Measurements from ENCODE around the gene TBC1D3B. TPM values are rescaled to one million over a fixed set of nuclear protein-coding genes. Genes with fewer than 3 reads are reported as not detected.
"Not testable (repeated sequence)": the region's sequence is repeated elsewhere in the genome, so short reads cannot be mapped to it uniquely, and the experiment has no call there.

The TBC1D3B gene
- total RNA-seq, 1 donor from 2014 or later = not detected

DNA sequence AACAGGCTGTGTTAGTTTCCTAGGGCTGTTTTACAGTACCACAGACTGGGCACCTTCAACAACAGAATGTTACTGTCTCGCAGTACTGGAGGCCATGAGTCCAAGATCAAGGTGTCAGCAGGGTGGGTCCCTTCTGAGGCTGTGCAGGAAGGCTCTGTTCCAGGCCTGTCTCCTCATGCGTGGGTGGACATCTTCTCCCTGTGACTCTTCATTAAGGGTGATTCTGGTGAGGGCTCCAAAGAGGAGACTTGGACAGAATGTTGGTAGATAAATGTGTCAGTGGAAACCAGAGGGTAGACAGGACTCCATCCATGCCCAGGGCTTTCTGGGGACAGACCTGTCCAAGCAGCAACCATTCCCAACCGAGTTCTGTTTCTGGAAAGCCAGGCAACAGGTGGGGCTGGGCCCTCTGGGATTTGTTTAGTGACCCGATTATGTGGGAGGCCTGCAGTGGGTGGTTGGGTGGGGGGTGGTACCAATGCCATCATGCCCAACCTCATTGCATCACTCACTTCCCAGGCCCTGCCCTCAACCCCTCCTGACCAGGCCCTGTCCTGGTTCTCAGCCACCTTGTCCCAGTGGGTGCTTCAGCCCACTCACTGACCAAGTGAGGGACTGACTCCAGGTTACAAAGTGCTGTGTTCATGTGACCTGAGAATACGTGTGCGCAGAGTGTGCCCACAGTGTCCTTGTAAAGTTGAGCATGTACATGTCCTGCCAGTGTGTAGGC lies 5.2 kb upstream of the TBC1D3B start:
- H3K4me3 ChIP-seq (ENCODE audit: low read length in 3 of 3); H3K27ac ChIP-seq (ENCODE audit: low read depth, low read length); H3K4me1 ChIP-seq (ENCODE audit: control insufficient read depth in 3 of 3, insufficient read depth in 3 of 3, low read length in 3 of 3); H3K9me3 ChIP-seq (ENCODE audit: control insufficient read depth in 3 of 3, low read length in 3 of 3); H3K36me3 ChIP-seq (ENCODE audit: control insufficient read depth in 3 of 3, insufficient read depth in 3 of 3, low read length in 3 of 3); H3K9ac ChIP-seq (ENCODE audit: low read depth in 1 of 3, low read length in 3 of 3): not testable (repeated sequence)
- H3K27me3 ChIP-seq (ENCODE audit: control insufficient read depth in 3 of 3, insufficient read depth in 3 of 3, low read length in 3 of 3) = peaks cover 4 to 28% (median 10%) of the 10 kb centered on the region in 3 donors

DNA sequence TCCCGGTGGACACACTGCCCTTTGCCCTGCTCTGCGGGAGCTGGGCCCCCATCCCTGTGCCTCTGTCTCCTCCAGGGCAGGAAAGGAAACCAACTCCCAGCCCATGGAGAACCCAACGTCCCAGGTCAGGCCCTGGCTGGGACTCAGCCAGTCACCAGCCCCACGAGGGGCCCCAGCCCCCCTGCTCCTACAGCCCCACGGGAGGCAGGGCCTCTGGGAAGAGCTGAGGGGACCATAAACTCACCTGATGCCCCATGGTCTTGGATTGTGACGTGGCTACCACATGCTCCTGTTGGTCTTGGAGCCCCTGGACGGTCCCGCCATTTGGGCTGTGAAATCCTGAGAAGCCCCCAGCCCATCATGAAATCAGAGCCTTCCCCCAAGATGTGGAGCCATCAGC lies 7.6 kb downstream of the TBC1D3B start:
- not testable (repeated sequence) for H3K27me3 ChIP-seq (ENCODE audit: control insufficient read depth in 3 of 3, insufficient read depth in 3 of 3, low read length in 3 of 3); H3K4me3 ChIP-seq (ENCODE audit: low read length in 3 of 3); H3K9ac ChIP-seq (ENCODE audit: low read depth in 1 of 3, low read length in 3 of 3); H3K4me1 ChIP-seq (ENCODE audit: control insufficient read depth in 3 of 3, insufficient read depth in 3 of 3, low read length in 3 of 3); H3K36me3 ChIP-seq (ENCODE audit: control insufficient read depth in 3 of 3, insufficient read depth in 3 of 3, low read length in 3 of 3); H3K27ac ChIP-seq (ENCODE audit: low read depth, low read length); H3K9me3 ChIP-seq (ENCODE audit: control insufficient read depth in 3 of 3, low read length in 3 of 3)

DNA sequence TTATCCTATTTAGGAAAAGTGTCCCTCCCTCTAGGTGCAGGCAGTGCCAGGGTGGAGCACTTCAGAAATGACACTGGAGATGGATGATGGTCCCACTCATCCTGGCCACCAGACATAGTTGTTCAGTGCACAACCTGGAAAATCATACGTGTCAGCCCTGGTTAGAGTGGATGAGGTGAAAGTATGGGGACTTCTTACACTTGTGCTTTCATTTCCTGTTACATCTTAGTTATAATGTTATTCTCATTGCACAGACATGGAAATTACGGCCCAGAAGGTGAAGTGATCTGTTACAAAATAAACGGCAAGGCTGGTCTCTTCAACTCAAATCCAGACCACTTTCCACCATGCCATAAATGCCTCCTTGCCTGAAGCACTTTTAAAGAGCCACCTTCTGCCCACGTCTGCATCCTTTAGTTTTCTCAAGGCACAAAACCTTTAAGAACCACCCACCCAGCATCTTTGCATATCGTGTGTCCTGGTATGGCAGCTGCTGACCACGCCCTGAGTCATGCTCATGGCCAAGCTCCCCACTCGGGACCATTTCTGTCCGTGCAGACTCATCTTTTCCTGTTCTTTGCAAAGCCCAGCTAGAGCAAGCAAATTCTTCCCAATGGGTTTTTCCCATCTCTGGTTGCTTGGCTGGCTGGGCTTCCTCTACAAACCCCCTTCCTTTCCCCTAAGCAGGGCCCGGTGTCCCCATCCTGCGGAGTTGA lies 22.4 kb downstream of the TBC1D3B start:
- Histone ChIP-seq H3K9ac (ENCODE audit: low read depth in 1 of 3, low read length in 3 of 3) (no peak overlapping the region), H3K27ac (ENCODE audit: low read depth, low read length) (no peak overlapping the region), H3K9me3 (ENCODE audit: control insufficient read depth in 3 of 3, low read length in 3 of 3) (no peaks in the 10 kb centered on the region), H3K36me3 (ENCODE audit: control insufficient read depth in 3 of 3, insufficient read depth in 3 of 3, low read length in 3 of 3) (no peaks in the 10 kb centered on the region), H3K4me1 (ENCODE audit: control insufficient read depth in 3 of 3, insufficient read depth in 3 of 3, low read length in 3 of 3) (peaks cover 0 to 6% (median 0%) of the 10 kb centered on the region in 3 donors), H3K4me3 (ENCODE audit: low read length in 3 of 3) (no peak overlapping the region), H3K27me3 (ENCODE audit: control insufficient read depth in 3 of 3, insufficient read depth in 3 of 3, low read length in 3 of 3) (peaks cover 9 to 29% (median 10%) of the 10 kb centered on the region in 3 donors)

GRCh38 chr17:36152639-36153120 lies 23.8 kb downstream of the TBC1D3B start:
- Histone ChIP-seq H3K9me3 (ENCODE audit: control insufficient read depth in 3 of 3, low read length in 3 of 3) (no peaks in the 10 kb centered on the region), H3K4me3 (ENCODE audit: low read length in 3 of 3) (no peak overlapping the region), H3K27me3 (ENCODE audit: control insufficient read depth in 3 of 3, insufficient read depth in 3 of 3, low read length in 3 of 3) (peaks cover 9 to 29% (median 10%) of the 10 kb centered on the region in 3 donors), H3K36me3 (ENCODE audit: control insufficient read depth in 3 of 3, insufficient read depth in 3 of 3, low read length in 3 of 3) (no peaks in the 10 kb centered on the region), H3K9ac (ENCODE audit: low read depth in 1 of 3, low read length in 3 of 3) (no peak overlapping the region), H3K4me1 (ENCODE audit: control insufficient read depth in 3 of 3, insufficient read depth in 3 of 3, low read length in 3 of 3) (peaks cover 0 to 7% (median 0%) of the 10 kb centered on the region in 3 donors), H3K27ac (ENCODE audit: low read depth, low read length) (no peak overlapping the region)

- Histone ChIP-seq H3K27me3 (ENCODE audit: control insufficient read depth in 3 of 3, insufficient read depth in 3 of 3, low read length in 3 of 3) (peaks cover 9 to 29% (median 10%) of the 10 kb centered on the region in 3 donors), H3K4me1 (ENCODE audit: control insufficient read depth in 3 of 3, insufficient read depth in 3 of 3, low read length in 3 of 3) (peaks cover 0 to 7% (median 0%) of the 10 kb centered on the region in 3 donors), H3K27ac (ENCODE audit: low read depth, low read length) (no peak overlapping the region)
Observed at GRCh38 chr17:36151891-36152638, 24.4 kb downstream of the TBC1D3B start.

GRCh38 chr17:36149296-36149820 lies 27.1 kb downstream of the TBC1D3B start:
- Histone ChIP-seq H3K9ac (ENCODE audit: low read depth in 1 of 3, low read length in 3 of 3) (no peak overlapping the region), H3K9me3 (ENCODE audit: control insufficient read depth in 3 of 3, low read length in 3 of 3) (no peaks in the 10 kb centered on the region), H3K27me3 (ENCODE audit: control insufficient read depth in 3 of 3, insufficient read depth in 3 of 3, low read length in 3 of 3) (peaks cover 9 to 26% (median 10%) of the 10 kb centered on the region in 3 donors), H3K27ac (ENCODE audit: low read depth, low read length) (no peak overlapping the region), H3K4me1 (ENCODE audit: control insufficient read depth in 3 of 3, insufficient read depth in 3 of 3, low read length in 3 of 3) (peaks cover 0 to 7% (median 0%) of the 10 kb centered on the region in 3 donors), H3K4me3 (ENCODE audit: low read length in 3 of 3) (peak overlapping the region in 1 of 3 donors; percentile 23), H3K36me3 (ENCODE audit: control insufficient read depth in 3 of 3, insufficient read depth in 3 of 3, low read length in 3 of 3) (no peaks in the 10 kb centered on the region)

More at GRCh38 chr17:36151891-36152638, 24.4 kb downstream of the TBC1D3B start:
- H3K9ac ChIP-seq (ENCODE audit: low read depth in 1 of 3, low read length in 3 of 3) = no peak overlapping the region
- no peak overlapping the region for H3K4me3 ChIP-seq (ENCODE audit: low read length in 3 of 3)
- no peaks in the 10 kb centered on the region for H3K9me3 ChIP-seq (ENCODE audit: control insufficient read depth in 3 of 3, low read length in 3 of 3)
- no peaks in the 10 kb centered on the region for H3K36me3 ChIP-seq (ENCODE audit: control insufficient read depth in 3 of 3, insufficient read depth in 3 of 3, low read length in 3 of 3)

DNA sequence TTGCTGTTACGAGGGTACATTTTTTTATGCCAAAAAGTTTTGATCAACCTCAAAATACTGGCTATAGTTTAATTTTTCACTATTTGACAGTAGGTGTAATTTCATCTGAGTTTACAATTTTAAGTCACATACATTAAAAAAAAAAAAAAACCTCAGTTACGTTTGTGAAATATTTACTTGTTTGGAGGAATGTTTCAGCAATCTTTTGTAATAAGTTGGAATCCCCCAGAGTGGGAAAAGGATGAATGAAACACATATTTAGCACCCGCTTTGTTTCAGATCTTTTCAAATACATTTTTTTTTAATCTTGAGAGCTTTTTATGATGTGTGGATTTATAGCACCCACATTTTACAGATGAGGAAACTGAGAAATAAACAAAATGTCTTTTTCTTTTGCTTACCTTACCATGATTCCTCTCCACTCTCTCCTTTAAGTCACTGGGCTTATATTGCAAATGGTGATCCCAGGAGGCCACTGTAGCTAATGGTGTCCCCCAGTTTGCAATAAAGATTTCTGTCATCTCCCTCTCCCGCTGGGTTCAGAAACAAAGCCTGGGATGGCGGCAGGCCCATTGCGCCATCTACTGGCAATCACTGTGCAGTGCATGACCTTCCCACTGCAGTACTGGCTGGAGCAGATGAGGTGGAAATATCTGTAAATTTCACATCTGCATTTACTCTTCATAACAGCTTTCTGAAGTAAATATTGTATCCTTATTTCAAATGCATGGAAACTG lies 27.7 kb downstream of the TBC1D3B start:
- peaks cover 7 to 20% (median 9%) of the 10 kb centered on the region in 3 donors for H3K27me3 ChIP-seq (ENCODE audit: control insufficient read depth in 3 of 3, insufficient read depth in 3 of 3, low read length in 3 of 3)
- peaks cover 0 to 7% (median 0%) of the 10 kb centered on the region in 3 donors for H3K4me1 ChIP-seq (ENCODE audit: control insufficient read depth in 3 of 3, insufficient read depth in 3 of 3, low read length in 3 of 3)
- no peaks in the 10 kb centered on the region for H3K36me3 ChIP-seq (ENCODE audit: control insufficient read depth in 3 of 3, insufficient read depth in 3 of 3, low read length in 3 of 3)
- no peak overlapping the region for H3K27ac ChIP-seq (ENCODE audit: low read depth, low read length)
- H3K4me3 ChIP-seq (ENCODE audit: low read length in 3 of 3) = no peak overlapping the region
- no peaks in the 10 kb centered on the region for H3K9me3 ChIP-seq (ENCODE audit: control insufficient read depth in 3 of 3, low read length in 3 of 3)
- H3K9ac ChIP-seq (ENCODE audit: low read depth in 1 of 3, low read length in 3 of 3) = no peak overlapping the region

DNA sequence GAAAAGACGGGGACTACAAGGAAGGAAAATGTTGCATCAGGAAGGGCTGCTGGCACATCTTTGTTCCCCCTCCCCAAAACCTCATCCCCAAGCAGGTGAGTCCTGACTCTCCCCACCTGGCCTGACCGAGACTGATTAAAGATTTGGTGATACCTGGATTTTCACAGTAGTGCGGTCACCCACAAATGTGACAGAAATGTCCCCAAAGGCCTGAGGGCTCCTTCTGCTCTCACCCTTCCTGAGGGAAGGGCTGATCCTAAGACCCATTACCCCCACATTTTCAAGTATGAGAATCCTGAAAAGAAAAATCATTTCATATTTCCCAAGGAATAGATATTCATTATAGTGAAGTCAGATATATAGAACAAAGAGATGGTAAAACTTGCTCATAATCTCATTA lies 28.8 kb downstream of the TBC1D3B start:
- no peaks in the 10 kb centered on the region for H3K36me3 ChIP-seq (ENCODE audit: control insufficient read depth in 3 of 3, insufficient read depth in 3 of 3, low read length in 3 of 3)
- peaks cover 0 to 11% (median 5%) of the 10 kb centered on the region in 3 donors for H3K27me3 ChIP-seq (ENCODE audit: control insufficient read depth in 3 of 3, insufficient read depth in 3 of 3, low read length in 3 of 3)
- H3K9ac ChIP-seq (ENCODE audit: low read depth in 1 of 3, low read length in 3 of 3) = no peak overlapping the region
- H3K4me3 ChIP-seq (ENCODE audit: low read length in 3 of 3) = no peak overlapping the region
- H3K4me1 ChIP-seq (ENCODE audit: control insufficient read depth in 3 of 3, insufficient read depth in 3 of 3, low read length in 3 of 3) = peaks cover 0 to 7% (median 0%) of the 10 kb centered on the region in 3 donors
- no peaks in the 10 kb centered on the region for H3K9me3 ChIP-seq (ENCODE audit: control insufficient read depth in 3 of 3, low read length in 3 of 3)
- no peak overlapping the region for H3K27ac ChIP-seq (ENCODE audit: low read depth, low read length)

Data from skeletal muscle tissue (tissue), 4 donors.